Measurements from ENCODE around the gene PSME3IP1.

Gene PSME3IP1, protein sequence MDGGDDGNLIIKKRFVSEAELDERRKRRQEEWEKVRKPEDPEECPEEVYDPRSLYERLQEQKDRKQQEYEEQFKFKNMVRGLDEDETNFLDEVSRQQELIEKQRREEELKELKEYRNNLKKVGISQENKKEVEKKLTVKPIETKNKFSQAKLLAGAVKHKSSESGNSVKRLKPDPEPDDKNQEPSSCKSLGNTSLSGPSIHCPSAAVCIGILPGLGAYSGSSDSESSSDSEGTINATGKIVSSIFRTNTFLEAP

DNA sequence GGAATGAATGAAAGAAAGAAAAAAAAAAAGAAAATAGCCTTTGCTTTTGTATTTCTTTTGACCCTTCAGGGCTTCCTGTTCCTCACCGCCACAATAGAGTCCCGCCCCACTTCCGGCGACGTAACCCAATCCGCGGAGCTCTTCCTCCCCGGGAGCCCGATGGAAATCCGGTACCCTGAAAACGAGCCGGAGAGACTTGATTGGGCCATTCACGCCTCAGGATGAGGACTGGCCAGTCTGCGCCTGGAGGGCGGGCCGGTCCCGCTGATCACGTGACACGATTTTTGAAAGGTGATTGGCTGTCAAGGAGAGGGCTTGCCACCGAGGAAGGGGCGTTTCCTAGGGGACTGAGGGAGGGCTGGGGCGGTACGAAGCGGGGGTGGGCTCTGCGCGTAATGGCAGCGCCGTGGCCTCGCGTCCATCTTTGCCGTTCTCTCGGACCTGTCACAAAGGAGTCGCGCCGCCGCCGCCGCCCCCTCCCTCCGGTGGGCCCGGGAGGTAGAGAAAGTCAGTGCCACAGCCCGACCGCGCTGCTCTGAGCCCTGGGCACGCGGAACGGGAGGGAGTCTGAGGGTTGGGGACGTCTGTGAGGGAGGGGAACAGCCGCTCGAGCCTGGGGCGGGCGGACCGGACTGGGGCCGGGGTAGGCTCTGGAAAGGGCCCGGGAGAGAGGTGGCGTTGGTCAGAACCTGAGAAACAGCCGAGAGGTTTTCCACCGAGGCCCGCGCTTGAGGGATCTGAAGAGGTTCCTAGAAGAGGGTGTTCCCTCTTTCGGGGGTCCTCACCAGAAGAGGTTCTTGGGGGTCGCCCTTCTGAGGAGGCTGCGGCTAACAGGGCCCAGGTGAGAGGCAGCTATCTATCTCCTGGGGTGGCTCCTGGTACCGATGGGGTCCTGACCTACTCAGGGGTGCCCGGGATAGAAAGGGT lies at the start of gene PSME3IP1, which contains the start of gene RSPRY1:
Gene PSME3IP1, minus strand, starts transcription at position 95 of the 927 bp plus-strand sequence. CDS start 12,185 bp downstream, outside the sequence.
Gene RSPRY1, plus strand, starts transcription at position 385 of the 927 bp plus-strand sequence. CDS start 18,330 bp downstream, outside the sequence.
- DNase-seq (ENCODE audit: low read depth) = peak; percentile 100
- TF ChIP-seq, protein P1, sequence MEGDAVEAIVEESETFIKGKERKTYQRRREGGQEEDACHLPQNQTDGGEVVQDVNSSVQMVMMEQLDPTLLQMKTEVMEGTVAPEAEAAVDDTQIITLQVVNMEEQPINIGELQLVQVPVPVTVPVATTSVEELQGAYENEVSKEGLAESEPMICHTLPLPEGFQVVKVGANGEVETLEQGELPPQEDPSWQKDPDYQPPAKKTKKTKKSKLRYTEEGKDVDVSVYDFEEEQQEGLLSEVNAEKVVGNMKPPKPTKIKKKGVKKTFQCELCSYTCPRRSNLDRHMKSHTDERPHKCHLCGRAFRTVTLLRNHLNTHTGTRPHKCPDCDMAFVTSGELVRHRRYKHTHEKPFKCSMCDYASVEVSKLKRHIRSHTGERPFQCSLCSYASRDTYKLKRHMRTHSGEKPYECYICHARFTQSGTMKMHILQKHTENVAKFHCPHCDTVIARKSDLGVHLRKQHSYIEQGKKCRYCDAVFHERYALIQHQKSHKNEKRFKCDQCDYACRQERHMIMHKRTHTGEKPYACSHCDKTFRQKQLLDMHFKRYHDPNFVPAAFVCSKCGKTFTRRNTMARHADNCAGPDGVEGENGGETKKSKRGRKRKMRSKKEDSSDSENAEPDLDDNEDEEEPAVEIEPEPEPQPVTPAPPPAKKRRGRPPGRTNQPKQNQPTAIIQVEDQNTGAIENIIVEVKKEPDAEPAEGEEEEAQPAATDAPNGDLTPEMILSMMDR (conservative IDR thresholded peaks at IDR 0.05; ENCODE audit: low read depth, low read length) = no peak

DNA sequence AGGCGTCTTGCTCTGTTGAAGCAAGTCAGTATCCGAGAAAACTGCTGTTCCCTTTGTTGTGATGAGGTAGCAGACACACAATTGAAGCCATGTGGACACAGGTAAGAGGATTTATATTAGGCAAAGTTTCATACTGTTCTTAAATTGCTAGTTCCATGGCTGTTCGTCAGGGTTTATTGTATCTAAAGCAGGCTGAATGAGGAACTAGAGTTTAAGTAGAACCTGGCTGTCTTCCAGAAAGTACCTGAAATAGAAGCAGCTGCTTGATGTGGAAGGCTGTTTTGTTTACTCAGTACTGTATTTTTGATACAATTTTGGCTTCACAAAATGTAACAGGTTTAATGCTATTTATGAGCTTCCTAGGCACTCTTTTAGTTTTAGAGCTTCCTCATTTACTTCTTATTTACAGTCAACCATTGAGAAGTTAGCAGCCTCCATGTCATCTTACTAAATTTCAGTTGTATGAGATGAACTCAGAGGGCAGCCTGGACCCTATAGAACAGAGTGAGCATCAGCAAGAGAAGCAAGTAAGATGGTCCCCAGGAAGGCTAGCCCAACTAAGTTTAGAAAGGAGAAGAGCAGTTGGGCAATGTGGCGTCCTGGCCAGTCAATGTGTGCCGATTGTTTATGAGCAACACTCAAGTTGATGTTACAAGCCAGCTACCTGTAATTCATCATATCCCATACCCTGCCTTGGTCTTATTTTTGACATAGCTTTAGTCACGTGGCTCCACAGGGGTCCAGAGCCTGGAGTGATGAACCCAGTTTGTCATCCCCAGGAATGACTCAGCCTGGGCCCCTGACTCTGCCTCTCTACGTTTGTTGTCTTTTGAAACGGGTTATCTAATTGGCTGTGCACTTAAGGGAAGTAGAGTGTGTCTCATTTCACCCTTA lies 49.5 kb upstream of the PSME3IP1 start:
- TF ChIP-seq, protein P1 (conservative IDR thresholded peaks at IDR 0.05; ENCODE audit: low read depth, low read length) = no peak
- H3K4me3 ChIP-seq (ENCODE audit: low read depth, low read length) = no peak overlapping the region
- peak; percentile 96 for DNase-seq (ENCODE audit: low read depth)

More for the DNA sequence above, at the start of gene PSME3IP1, which contains the start of gene RSPRY1:
- H3K4me3 ChIP-seq (ENCODE audit: low read depth, low read length) = peak within 1 kb of the TSS; percentile 96

DNA sequence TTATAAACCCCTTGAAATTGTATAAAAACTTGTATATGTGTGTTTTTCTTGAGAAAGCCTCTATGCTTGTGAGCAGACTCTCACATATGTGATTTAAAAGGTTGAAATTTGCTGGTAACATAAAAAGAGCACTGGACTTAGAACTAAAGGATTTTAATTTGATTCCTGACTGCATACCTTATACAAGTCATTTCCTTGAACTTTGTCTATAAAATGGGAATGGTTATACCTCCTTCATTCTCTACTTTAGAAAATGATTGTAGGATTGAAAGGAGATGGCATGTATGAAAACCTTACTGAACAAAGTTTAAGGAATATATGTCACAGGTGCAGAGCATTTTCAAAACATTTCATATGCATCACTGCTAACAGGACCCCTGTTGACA lies 48.9 kb upstream of the PSME3IP1 start:
- no peak overlapping the region for H3K4me3 ChIP-seq (ENCODE audit: low read depth, low read length)
- TF ChIP-seq, protein P1 (conservative IDR thresholded peaks at IDR 0.05; ENCODE audit: low read depth, low read length) = no peak
- no peak for DNase-seq (ENCODE audit: low read depth)

DNA sequence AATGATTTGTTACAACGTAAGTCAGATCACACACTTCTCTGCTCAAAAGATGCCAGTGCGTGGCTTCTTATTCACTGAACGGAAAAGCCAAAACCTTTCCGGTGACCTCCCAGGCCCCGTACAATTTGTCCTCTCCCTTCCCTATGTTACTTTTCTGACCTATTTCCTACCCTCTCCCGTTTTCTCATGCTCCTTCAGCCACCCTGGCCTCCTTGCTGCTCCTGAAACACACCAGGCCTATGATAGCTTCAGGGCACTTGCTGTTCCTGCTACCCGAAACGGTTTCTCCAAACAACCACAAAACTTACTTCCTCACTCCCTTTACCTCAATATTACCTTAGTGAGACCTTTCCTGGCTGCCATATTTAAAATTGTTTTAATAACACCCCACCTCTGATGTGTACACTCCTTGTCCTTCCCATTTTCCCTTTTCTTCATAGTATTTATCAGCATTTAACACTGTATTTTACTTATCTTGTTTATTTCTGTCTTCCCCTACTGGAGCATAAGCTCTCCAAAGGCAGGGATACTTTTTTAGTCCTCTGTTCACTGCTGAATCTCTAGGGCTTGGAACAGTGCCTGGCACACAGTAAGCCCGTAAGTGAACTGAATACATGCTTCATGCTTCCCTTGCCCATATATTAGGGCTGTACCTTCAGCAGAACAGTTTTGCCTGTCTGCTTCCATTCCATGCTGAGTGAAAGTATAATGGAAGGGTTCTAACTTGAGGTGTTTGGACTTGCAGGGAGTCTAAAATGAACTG lies 48.3 kb upstream of the PSME3IP1 start:
- H3K4me3 ChIP-seq (ENCODE audit: low read depth, low read length) = no peak overlapping the region
- TF ChIP-seq, protein P1 (conservative IDR thresholded peaks at IDR 0.05; ENCODE audit: low read depth, low read length) = no peak
- no peak for DNase-seq (ENCODE audit: low read depth)

DNA sequence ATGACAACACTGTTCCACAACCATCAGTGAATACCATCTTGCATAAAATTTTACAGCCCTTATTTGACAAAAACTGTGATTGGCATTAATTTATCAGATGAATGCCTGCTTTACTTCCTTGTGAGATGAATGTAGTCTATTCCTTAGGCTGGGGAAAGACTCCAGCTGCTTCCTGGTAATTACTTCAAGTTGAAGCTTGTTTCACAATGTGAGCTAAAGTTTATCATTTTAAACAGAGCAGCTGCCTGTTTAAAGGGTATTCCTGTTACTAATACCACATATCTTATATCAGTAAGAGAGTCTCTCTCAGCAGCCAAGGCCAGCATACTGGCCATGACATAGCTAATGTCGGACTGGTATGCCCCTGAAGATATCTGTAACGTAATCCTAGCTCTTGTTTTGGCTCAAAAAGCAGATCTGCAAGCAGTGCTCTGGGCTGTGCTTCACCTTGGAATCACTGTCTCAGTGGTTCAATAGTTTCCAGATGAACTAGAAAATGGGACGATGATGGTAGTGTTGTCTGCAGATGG lies 46.0 kb upstream of the PSME3IP1 start:
- no peak for DNase-seq (ENCODE audit: low read depth)

More for the DNA sequence above, 46.0 kb upstream of the PSME3IP1 start:
- no peak overlapping the region for H3K4me3 ChIP-seq (ENCODE audit: low read depth, low read length)
- TF ChIP-seq, protein P1 (conservative IDR thresholded peaks at IDR 0.05; ENCODE audit: low read depth, low read length) = no peak

Data from choroid plexus epithelial cell (primary cell).